ENCODE measurements around the gene SLC44A1.

DNA sequence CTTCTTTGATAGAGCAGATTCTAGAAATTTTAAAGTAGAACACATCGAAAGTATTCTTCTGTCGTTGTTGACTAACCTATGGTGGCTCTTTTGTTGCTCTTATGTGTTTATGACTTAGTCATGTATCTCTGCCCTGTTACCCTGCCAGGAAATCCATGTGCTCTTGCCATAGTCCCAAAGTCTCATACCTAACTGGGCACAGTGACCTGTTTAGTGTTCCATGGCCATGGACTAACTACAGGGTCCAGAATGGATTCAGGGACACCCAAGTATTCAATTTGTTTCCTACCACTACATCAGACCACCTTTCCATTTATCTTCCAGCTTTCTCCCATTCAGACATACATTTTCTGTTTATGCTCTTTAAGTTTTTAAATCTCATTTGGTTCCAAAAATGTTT lies 18.0 kb downstream of the SLC44A1 start:
- TF ChIP-seq, protein P1, sequence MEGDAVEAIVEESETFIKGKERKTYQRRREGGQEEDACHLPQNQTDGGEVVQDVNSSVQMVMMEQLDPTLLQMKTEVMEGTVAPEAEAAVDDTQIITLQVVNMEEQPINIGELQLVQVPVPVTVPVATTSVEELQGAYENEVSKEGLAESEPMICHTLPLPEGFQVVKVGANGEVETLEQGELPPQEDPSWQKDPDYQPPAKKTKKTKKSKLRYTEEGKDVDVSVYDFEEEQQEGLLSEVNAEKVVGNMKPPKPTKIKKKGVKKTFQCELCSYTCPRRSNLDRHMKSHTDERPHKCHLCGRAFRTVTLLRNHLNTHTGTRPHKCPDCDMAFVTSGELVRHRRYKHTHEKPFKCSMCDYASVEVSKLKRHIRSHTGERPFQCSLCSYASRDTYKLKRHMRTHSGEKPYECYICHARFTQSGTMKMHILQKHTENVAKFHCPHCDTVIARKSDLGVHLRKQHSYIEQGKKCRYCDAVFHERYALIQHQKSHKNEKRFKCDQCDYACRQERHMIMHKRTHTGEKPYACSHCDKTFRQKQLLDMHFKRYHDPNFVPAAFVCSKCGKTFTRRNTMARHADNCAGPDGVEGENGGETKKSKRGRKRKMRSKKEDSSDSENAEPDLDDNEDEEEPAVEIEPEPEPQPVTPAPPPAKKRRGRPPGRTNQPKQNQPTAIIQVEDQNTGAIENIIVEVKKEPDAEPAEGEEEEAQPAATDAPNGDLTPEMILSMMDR (IDR thresholded peaks at IDR 0.05), result no peak
- TF ChIP-seq POLR2A (IDR thresholded peaks at IDR 0.05), result no peak

Data from Peyer's patch (tissue), 4 donors.